HG03460 (cell line): ENCODE measurements around the gene TRDN.

Experiments
- ATAC-seq: cut with Tn5 transposase; IDR thresholded peaks from one replicate; pipeline ENCODE4 v1.9.1; 2021; ENCODE audit not compliant: unreplicated experiment

TRDN gene

DNA sequence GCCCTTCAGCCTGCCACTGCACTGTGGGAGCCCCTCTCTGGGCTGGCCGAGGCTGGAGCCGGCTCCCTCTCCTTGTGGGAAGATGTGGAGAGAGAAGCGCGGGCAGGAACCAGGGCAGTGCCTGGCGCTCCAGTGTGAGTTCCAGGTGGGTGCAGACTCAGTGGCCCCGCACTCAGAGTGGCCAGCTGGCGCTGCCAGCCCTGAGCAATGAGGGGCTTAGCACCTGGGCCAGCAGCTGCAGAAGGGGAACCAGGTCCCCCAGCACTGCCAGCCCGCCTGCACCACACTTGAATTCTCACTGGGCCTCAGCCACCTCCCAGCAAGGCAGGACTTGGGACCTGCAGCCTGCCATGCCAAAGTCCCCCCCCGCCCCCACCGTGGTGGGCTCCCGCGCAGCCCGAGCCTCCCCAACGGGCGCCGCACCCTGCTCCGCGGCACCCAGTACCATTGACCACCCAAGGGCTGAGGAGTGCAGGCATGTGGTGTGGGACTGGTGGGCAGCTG lies 434.8 kb downstream of the TRDN start:
- ATAC-seq: no peak

DNA sequence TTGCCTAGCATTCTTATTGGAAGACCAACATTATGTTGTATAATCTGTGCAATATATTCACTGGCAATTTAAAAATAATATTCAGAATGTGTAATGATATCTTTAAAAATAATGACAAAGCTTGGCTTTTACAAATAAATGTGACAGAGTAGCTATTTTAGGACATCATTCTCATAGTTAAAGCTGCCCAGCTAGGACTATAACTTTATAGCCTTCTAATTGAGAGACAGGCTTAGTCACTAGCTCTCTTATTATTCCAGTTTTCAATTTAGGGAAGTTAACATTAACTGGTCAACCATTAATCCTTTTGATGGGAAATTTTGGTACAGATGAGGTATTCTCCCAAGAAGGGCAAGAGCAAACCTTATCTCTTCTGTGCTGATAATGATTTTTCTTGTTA lies 443.5 kb downstream of the TRDN start:
- ATAC-seq: no peak

DNA sequence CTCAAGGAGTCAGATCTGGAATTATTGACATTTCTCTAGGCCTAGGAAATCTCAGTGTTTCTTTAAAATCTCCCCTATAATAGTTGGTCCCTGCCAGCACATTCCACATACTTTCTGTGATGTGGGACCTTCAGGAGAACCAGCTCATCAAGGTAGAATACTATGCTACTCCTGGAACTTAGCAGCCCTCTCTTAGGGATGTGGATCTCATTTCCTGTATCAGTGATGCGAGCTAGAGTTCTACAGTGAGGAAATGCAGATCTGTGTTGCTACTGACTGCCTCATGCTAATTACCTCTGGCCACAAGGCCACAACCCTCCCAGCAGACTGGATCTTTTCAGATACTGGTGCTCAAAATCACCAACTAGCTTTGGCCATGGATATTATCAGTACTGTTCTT lies 446.9 kb downstream of the TRDN start:
- ATAC-seq: no peak

DNA sequence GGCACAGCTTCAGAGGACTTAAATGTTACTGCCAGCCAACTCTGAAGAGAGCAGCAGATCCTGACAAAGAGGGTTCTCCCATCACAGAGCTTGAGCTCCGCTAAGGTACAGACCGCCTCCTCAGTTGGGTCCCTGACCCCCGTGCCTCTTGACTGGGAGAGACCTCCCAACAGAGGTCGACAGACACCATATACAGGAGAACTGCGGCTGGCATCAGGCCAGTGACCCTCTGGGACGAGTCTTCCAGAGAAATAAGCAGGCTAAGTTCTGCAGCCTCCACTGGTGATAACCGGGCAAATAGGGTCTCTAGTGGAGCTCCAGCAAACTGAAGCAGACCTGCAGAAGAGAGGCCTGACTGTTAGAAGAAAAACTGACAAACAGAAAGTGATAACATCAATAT lies 453.8 kb downstream of the TRDN start:
- ATAC-seq: no peak

DNA sequence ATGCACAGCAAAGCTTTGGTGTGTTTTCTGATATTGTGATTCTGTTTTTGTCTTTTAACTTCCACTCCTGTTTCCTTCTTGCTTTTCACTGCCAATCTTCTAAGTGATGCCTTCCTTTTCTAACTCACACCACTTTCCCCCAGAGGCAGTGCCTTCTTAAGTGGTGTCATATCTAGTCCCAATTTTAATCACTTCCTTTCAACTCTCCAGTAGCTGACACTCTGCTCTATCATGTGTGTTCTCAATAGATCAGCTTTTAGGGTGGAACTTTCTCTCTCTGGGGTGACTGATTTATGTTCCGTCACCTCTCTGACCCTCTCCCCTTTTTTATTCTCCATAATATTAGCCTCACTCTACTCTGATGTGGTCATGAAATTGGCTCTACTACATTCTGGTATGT lies 460.0 kb downstream of the TRDN start:
- no peak for ATAC-seq

DNA sequence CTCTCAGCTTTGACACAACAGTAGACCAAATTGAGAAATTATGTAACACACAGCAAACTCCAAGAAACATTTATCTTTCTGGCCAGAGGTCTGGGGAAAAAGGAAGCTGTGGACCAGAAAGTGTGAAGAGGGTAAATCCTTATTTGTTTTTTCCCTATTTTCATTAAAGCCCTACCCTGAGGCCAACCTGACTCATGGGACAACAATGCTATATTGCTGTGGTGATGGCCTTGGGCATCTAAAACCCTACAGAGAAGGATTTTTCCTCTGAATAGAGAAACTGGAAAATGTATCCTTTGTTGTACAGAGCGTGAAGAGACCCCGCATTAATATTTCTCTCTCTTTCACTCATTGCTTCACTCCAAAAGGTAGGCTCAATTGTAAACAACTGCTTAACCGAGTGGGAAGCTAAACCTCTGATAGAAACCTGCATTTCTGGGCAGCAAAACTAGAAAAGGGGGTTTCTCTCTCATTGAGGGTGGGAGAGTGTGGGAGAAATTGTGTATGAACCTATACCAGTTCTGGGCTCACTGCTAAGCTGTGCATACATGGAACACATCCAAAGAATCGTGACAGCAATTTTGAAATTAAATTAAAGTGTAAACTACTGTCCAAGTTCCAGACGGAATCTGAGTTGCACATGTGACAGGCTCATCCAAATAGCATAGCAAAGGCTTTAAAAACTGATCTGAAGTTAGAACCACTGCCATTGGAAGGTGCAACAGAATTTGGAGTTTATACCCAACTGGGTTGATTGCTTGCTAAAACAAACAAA lies 465.2 kb downstream of the TRDN start:
- no peak for ATAC-seq

DNA sequence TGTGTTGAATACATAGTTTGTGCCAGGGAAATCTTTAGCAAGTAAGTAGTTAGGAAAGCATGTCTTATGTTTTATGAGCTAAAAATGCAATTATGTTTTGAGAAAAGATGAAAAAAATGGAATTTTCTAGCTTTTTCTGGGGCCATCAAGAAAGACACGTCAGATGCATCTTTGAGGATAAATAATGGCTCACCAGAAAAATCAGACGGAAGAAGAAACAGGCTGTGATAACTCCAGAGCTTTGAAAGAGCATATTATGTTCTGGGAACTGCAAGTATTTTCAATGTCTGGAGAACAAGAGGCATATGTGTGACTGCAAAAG lies 467.0 kb downstream of the TRDN start:
- no peak for ATAC-seq

DNA sequence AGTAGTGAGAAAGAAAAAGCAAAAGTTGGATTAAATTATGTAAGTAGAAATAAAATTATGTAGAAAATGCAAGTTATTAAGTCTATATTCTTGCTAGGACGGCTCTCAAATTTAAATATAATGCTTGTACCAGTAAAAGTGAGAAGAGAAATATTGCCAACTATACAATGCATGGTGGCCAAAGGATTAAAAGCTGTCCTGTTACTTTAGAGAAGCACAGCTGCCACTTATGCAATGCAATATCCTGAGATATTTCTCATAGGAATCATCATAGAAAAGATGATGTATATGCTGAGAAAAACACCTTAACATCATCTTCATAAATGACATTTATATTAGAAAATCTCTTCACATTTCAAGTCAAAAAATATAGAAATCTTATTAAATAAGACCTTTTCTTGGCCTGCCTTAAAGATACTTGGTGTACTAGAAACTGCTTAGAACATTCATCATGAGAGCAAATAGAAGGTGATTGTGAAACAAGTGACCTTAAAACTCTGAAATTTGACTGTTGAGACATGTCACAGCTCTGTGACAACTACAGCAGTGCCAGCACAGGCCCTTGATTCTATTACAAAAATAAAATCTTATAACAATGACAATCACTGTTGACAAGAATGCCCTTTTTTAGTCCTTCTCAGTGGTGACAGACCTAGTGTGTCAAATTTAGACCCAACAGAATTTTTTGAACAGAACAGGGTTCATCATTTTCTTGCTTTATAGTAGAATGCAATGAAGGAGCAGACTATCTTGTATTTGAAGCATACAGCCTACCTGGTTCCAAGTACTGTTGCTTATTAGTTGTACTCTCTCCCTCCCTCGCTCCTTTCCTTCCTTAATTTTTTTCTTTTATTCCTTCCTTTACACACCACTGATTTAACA lies 467.6 kb downstream of the TRDN start:
- ATAC-seq: no peak

DNA sequence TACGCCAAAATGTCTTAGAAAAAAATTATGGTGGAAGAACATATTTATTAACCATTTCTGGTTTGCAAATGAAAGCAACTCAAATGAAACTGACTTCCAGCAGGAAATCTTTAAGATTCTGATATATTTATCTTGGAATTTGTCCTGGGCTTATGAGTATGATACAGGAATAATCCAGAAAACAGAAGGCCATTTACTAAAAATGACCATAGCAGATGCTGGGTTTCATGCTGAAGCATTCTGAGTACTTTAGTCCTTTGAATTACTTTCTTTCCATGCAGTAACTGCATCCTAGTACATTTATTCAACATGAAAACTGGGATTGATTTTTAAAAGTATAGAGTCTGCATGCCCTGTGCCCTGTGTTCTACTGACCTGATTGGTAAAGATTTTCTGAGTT lies 468.3 kb downstream of the TRDN start:
- ATAC-seq: no peak
